ENCODE results near the gene DLD.

DNA sequence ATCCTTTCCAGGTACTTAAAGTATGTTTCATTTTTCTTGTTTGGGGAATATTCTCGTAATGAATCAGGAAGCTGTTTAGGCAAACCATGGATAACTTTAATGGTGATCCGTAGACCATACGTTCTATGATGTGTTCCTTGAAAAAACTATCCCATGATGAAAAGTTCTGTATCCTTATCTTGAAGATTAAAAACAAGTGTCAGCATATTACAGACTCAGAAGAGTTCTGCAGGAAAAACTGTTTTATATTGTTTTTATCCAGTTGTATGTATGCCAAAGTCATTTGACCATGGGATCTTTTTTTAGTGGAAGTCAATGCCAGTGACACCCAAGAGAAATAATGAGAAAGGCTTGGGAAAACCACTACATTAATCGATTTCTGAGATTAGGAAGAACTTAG is 52.0 kb downstream of the DLD start:
- TF ChIP-seq, protein P1, sequence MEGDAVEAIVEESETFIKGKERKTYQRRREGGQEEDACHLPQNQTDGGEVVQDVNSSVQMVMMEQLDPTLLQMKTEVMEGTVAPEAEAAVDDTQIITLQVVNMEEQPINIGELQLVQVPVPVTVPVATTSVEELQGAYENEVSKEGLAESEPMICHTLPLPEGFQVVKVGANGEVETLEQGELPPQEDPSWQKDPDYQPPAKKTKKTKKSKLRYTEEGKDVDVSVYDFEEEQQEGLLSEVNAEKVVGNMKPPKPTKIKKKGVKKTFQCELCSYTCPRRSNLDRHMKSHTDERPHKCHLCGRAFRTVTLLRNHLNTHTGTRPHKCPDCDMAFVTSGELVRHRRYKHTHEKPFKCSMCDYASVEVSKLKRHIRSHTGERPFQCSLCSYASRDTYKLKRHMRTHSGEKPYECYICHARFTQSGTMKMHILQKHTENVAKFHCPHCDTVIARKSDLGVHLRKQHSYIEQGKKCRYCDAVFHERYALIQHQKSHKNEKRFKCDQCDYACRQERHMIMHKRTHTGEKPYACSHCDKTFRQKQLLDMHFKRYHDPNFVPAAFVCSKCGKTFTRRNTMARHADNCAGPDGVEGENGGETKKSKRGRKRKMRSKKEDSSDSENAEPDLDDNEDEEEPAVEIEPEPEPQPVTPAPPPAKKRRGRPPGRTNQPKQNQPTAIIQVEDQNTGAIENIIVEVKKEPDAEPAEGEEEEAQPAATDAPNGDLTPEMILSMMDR (IDR thresholded peaks at IDR 0.05; ENCODE audit: poor library complexity) = no peak
- TF ChIP-seq EZH2 (IDR thresholded peaks at IDR 0.05; ENCODE audit: borderline replicate concordance) (no peak), EZH2phosphoT487 (IDR thresholded peaks at IDR 0.05; ENCODE audit: low read depth, severe bottlenecking, unreplicated experiment) (no peak)
